HEK293 (cell line): ENCODE measurements around the gene FAM124A.

ENCODE experiments used
- CTCF ChIA-PET: fragments of 350-600 bp; formaldehyde crosslinking; extraction: SDS; loops from one replicate; lab custom pipeline; 2021; ENCODE audit warnings: antibody characterized with exemption; lab: Yijun Ruan, JAX
- POLR2A ChIA-PET: fragments of 300-600 bp; formaldehyde crosslinking; extraction: SDS; loops from one replicate; lab custom pipeline; 2020; ENCODE audit warnings: antibody characterized with exemption, inconsistent platforms; lab: Yijun Ruan, JAX
- H3K27ac ChIP-seq: fragments of 200-500 bp; sonication (Bioruptor generic); 2 replicates; pipeline ENCODE4 v1.5.1; 2014; ENCODE audit warnings: low read depth, low read length, control low read depth, inconsistent platforms; ENCODE audit errors: extremely low read depth
- H3K36me3 ChIP-seq, 2 experiments: fragments of 200-500 bp in 1 of 2; sonication (Bioruptor generic) in 1 of 2; 1 replicate in 1 of 2; 2 replicates in 1 of 2; pipeline ENCODE4 v1.5.1; 2014 to 2017; ENCODE audit warnings: inconsistent platforms in 2 of 2, low read length in 2 of 2; ENCODE audit not compliant: control insufficient read depth in 2 of 2, insufficient read depth in 1 of 2
- H3K4me1 ChIP-seq: fragments of 200-500 bp; sonication (Bioruptor generic); 2 replicates; pipeline ENCODE4 v1.5.1; 2014; ENCODE audit warnings: mild to moderate bottlenecking, low read length, inconsistent platforms; ENCODE audit not compliant: control insufficient read depth, insufficient read depth
- H3K4me3 ChIP-seq: 2 replicates; pipeline ENCODE4 v1.5.1; 2011; ENCODE audit warnings: low read depth, mild to moderate bottlenecking, control low read depth, low read length, moderate library complexity
- H3K9me3 ChIP-seq: fragments of 200-500 bp; sonication (Bioruptor generic); 2 replicates; pipeline ENCODE4 v1.5.1; 2014; ENCODE audit warnings: low read depth, low read length, inconsistent platforms; ENCODE audit not compliant: control insufficient read depth, insufficient read depth
- AEBP2 ChIP-seq: fragments of 450-650 bp; formaldehyde crosslinking; IDR thresholded peaks from 2 replicates; pipeline ENCODE4 v1.5.1; 2016; ENCODE audit warnings: missing biosample characterization, missing genetic modification characterization, borderline replicate concordance
- CTCF ChIP-seq: fragments of 450-650 bp; formaldehyde crosslinking; IDR thresholded peaks from 2 replicates; pipeline ENCODE4 v1.5.1; 2016; ENCODE audit warnings: missing biosample characterization, missing genetic modification characterization
- GLI2 ChIP-seq: fragments of 450-650 bp; formaldehyde crosslinking; IDR thresholded peaks from 2 replicates; pipeline ENCODE4; 2017; ENCODE audit warnings: missing biosample characterization, missing genetic modification characterization, low read depth, borderline replicate concordance
- KLF7 ChIP-seq: fragments of 450-650 bp; formaldehyde crosslinking; IDR thresholded peaks from 2 replicates; pipeline ENCODE4 v1.5.1; 2016; ENCODE audit warnings: missing biosample characterization, missing genetic modification characterization, borderline replicate concordance
- SP2 ChIP-seq: fragments of 450-650 bp; formaldehyde crosslinking; IDR thresholded peaks from 2 replicates; pipeline ENCODE4 v1.5.1; 2016; ENCODE audit warnings: missing biosample characterization, missing genetic modification characterization
- ZBTB20 ChIP-seq: fragments of 450-650 bp; formaldehyde crosslinking; IDR thresholded peaks from 2 replicates; pipeline ENCODE4 v1.5.1; 2016; ENCODE audit warnings: missing biosample characterization, missing genetic modification characterization
- ZFHX2 ChIP-seq: fragments of 450-650 bp; formaldehyde crosslinking; conservative IDR thresholded peaks from 2 replicates; pipeline ENCODE4 v1.5.1; 2016; ENCODE audit warnings: missing biosample characterization, missing genetic modification characterization
- ZIC2 ChIP-seq: fragments of 450-650 bp; formaldehyde crosslinking; IDR thresholded peaks from 2 replicates; pipeline ENCODE4 v1.5.1; 2016; ENCODE audit warnings: missing biosample characterization, missing genetic modification characterization
- ZNF138 ChIP-seq: fragments of 450-650 bp; formaldehyde crosslinking; IDR thresholded peaks from 2 replicates; pipeline ENCODE4 v1.5.1; 2016; ENCODE audit warnings: missing biosample characterization, missing genetic modification characterization, borderline replicate concordance
- ZNF23 ChIP-seq: fragments of 450-650 bp; formaldehyde crosslinking; IDR thresholded peaks from 2 replicates; pipeline ENCODE4 v1.5.1; 2016; ENCODE audit warnings: missing biosample characterization, missing genetic modification characterization, borderline replicate concordance
- ZNF266 ChIP-seq: fragments of 450-650 bp; formaldehyde crosslinking; IDR thresholded peaks from 2 replicates; pipeline ENCODE4 v1.5.1; 2016; ENCODE audit warnings: missing biosample characterization, missing genetic modification characterization, low read depth
- ZNF341 ChIP-seq: fragments of 450-650 bp; formaldehyde crosslinking; IDR thresholded peaks from 2 replicates; pipeline ENCODE4; 2016; ENCODE audit warnings: low read depth, missing biosample characterization, missing genetic modification characterization
- ZNF548 ChIP-seq: fragments of 450-650 bp; formaldehyde crosslinking; IDR thresholded peaks from 2 replicates; pipeline ENCODE4 v1.5.1; 2016; ENCODE audit warnings: missing biosample characterization, missing genetic modification characterization
- ZNF580 ChIP-seq: fragments of 450-650 bp; formaldehyde crosslinking; IDR thresholded peaks from 2 replicates; pipeline ENCODE4 v1.5.1; 2016; ENCODE audit warnings: missing biosample characterization, missing genetic modification characterization
- ZNF623 ChIP-seq: fragments of 450-650 bp; formaldehyde crosslinking; IDR thresholded peaks from 2 replicates; pipeline ENCODE4 v1.5.1; 2016; ENCODE audit warnings: missing biosample characterization, missing genetic modification characterization
- ZNF664 ChIP-seq: fragments of 450-650 bp; formaldehyde crosslinking; IDR thresholded peaks from 2 replicates; pipeline ENCODE4 v1.5.1; 2016; ENCODE audit warnings: missing biosample characterization, missing genetic modification characterization
- ZNF670 ChIP-seq: fragments of 450-650 bp; formaldehyde crosslinking; IDR thresholded peaks from 2 replicates; pipeline ENCODE4 v1.5.1; 2016; ENCODE audit warnings: missing biosample characterization, missing genetic modification characterization, low read depth

The FAM124A gene

DNA sequence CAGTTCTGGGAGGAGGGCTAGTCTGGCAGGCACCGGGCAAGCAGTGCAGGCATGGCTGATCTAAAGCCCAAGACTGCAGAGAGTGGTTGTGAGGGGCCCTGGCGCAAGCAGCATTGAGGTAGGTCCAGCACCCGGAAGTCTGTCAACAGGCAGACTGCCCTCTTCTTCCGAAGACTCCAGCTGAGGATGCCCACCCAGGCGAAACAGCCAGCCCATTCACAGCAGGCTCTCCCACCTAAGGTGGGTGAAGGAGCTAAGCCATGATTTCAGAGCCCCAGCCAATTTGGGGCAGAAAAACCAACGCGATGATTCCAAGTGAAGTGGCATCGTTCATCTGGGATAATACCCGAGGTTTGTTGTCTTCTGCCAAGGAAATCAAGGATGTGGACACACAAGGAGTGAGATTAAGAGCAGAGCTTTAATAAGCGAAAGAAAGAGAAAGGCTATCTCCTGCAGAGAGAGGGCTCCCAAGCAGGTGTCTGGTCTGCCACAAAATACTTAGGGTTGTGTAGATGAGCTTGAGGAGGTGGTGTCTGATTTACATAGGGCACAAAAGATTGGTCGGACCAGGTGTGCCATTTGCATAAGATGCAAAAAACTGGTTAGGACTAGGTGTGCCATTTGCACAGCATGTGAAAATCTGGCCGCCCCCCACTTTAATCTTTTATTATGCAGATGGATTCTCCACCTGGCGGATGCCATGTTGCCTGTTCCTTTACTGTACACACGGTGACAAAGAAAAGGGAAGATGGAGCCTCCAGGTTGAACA, 22.6 kb downstream of the FAM124A start:
- ChIA-PET CTCF (no interaction called here), POLR2A (no interaction called here)
- no peaks in the 10 kb centered on the region for H3K9me3 ChIP-seq
- no peak overlapping the region for H3K27ac ChIP-seq
- H3K36me3 ChIP-seq: no peaks in the 10 kb centered on the region
- TF ChIP-seq KLF7 (tag by site-specific recombination) (no peak), ZNF670 (tag by site-specific recombination) (no peak), ZNF23 (no peak), ZBTB20 (tag by site-specific recombination) (no peak)
- no peak overlapping the region for H3K4me3 ChIP-seq
- H3K4me1 ChIP-seq: no peaks in the 10 kb centered on the region

DNA sequence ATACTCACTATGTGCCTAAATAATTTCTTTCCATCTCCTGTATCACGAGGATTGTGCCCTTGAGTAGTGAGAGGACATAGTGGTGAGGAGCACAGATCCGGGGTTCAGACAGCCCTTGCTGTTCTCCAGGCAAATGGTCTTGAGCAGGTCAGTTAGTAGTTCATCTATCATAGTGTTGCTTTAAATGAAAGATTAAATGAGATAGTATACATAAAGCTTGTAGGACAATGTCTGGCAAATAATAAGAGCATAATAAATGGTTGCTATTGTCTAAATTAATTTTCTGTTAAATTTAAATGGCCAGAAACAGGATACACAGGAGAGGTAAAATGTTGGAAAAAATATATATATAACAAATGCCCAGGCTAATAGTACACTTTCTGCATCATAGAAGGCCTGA, 23.4 kb downstream of the FAM124A start:
- no peaks in the 10 kb centered on the region for H3K4me1 ChIP-seq
- no peaks in the 10 kb centered on the region for H3K36me3 ChIP-seq
- POLR2A ChIA-PET: no interaction called here
- CTCF ChIA-PET: no interaction called here
- no peaks in the 10 kb centered on the region for H3K9me3 ChIP-seq
- no peak overlapping the region for H3K4me3 ChIP-seq
- TF ChIP-seq ZNF548 (no peak), ZNF580 (tag by site-specific recombination) (no peak), ZNF664 (peak; percentile 96), CTCF (no peak)
- H3K27ac ChIP-seq: no peak overlapping the region

DNA sequence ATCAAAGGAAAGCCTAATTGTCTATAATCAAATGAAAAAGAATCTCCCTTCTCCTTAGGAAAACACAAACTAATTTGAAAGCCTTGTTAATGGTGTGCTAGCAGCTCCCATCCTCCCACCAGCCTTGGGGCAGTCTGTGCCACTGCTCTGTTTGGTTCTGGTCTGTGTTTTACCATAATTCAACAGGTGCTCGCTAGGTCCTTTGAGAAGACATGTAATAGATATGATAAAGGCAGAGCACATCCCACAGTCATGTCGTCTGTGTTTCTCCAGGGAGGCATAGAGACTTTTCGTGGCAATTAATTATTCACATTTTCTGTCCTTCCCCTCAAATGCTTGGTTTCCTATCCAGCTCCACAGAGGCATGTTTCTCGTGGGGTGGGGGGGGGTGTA, 23.8 kb downstream of the FAM124A start:
- Histone ChIP-seq H3K27ac (no peak overlapping the region), H3K4me1 (no peaks in the 10 kb centered on the region), H3K9me3 (no peaks in the 10 kb centered on the region), H3K4me3 (no peak overlapping the region)
- CTCF ChIA-PET: no interaction called here
- POLR2A ChIA-PET: no interaction called here
- TF ChIP-seq GLI2 (tag by site-specific recombination) (no peak), ZNF266 (tag by site-specific recombination) (no peak), ZNF341 (tag by site-specific recombination) (no peak), SP2 (tag by site-specific recombination) (no peak), AEBP2 (no peak), ZNF138 (no peak), ZIC2 (tag by site-specific recombination) (no peak), ZFHX2 (no peak), ZNF623 (tag by site-specific recombination) (no peak)
- TF ChIP-seq, all 188 proteins: peak for 0
- H3K36me3 ChIP-seq: no peaks in the 10 kb centered on the region
